Epithelial cell of esophagus (primary cell): ENCODE results near the gene MPDZ.

ENCODE experiments used
- DNase-seq: peaks from one replicate; pipeline ENCODE4 v3.0.0; 2010; ENCODE audit warnings: low read depth
- H3K4me3 ChIP-seq: 2 replicates; pipeline ENCODE4 v1.5.1; 2011; ENCODE audit warnings: mild to moderate bottlenecking, low read length, control low read depth
- CTCF ChIP-seq: IDR thresholded peaks from 2 replicates; pipeline ENCODE4 v1.5.1; 2011; ENCODE audit warnings: low read depth, mild to moderate bottlenecking, low read length, control low read depth, inconsistent platforms; ENCODE audit not compliant: insufficient read depth; ENCODE audit errors: missing control alignments

The MPDZ gene

GRCh38 chr9:13113751-13114150 is 165.7 kb downstream of the MPDZ start:
- peak; percentile 36 for DNase-seq
- no peak for TF ChIP-seq CTCF
- no peak overlapping the region for H3K4me3 ChIP-seq

- H3K4me3 ChIP-seq: no peak overlapping the region
- TF ChIP-seq CTCF: no peak
- DNase-seq: peak; percentile 24
Measured at GRCh38 chr9:13113216-13113615, 166.3 kb downstream of the MPDZ start.

DNA sequence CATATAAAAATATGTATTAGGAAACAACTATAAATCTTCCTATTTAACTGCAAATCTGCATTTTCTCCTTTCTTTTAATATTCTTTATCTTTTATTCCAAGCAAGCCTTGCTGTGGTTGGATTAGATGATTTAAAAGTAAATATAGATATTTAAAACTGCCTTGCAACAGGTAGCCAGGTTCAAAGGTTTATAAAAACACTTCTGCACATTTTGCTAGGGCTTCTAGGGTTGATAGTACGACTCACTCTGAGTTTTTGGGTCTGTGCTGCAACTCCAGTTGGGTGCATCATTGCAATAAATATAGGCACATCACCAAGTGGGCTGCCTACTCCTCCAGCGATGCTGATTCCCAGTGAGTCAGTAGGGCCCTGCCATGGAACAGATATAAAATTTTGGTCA is 167.7 kb downstream of the MPDZ start:
- H3K4me3 ChIP-seq: no peak overlapping the region
- no peak for DNase-seq
- no peak for TF ChIP-seq CTCF

DNA sequence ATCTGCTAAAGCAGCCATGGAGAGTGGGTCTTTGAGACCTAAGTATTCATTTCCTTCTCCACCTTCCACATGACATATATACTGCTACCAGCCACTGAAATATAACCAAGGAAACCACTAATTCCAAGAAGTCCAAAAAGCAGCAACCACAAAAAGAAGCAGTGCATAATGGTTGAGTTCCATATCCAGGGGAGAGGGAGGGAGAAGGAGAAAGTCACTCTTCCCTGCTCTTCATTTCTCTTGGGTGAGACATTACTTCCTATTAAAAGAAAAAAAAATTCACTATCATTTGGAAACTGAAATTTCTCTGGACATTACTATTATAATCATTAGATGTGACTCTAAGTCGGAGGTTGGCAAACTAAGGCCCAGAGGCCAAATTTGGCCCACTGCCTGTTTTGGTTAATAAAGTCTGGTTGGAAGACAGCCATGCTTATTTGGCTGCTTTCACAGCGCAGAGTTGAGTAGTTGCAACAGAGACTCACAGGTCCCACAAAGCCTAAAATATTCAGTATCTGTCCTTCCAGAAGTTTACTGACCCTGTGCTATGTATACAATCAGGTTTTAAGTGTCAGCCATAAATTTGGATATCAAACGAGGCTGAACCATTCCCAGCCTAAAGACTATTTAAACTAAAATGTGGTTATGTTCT is 168.6 kb downstream of the MPDZ start:
- TF ChIP-seq CTCF: no peak
- DNase-seq: no peak
- H3K4me3 ChIP-seq: no peak overlapping the region

DNA sequence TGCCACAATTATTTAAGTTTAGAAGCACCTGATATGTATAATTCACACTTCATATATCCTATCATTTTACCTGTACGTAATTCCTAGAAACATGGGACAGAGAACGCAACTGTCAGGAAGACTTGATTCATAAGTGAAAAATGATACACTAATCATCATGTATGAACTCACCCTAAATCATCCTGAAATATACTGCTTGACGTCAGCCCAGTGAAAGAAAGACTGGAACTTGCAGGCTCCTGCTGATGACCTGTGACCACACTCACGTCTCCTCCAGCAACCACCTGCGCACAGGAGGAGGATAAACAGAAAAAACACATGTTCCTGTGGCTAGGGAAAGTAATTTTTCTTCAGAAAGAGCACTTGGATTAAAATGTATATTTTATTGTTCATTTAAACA is 169.7 kb downstream of the MPDZ start:
- no peak overlapping the region for H3K4me3 ChIP-seq
- TF ChIP-seq CTCF: no peak
- peak; percentile 92 for DNase-seq

GRCh38 chr9:13107008-13107407 is 172.5 kb downstream of the MPDZ start:
- TF ChIP-seq CTCF: no peak
- no peak for DNase-seq
- H3K4me3 ChIP-seq: no peak overlapping the region

DNA sequence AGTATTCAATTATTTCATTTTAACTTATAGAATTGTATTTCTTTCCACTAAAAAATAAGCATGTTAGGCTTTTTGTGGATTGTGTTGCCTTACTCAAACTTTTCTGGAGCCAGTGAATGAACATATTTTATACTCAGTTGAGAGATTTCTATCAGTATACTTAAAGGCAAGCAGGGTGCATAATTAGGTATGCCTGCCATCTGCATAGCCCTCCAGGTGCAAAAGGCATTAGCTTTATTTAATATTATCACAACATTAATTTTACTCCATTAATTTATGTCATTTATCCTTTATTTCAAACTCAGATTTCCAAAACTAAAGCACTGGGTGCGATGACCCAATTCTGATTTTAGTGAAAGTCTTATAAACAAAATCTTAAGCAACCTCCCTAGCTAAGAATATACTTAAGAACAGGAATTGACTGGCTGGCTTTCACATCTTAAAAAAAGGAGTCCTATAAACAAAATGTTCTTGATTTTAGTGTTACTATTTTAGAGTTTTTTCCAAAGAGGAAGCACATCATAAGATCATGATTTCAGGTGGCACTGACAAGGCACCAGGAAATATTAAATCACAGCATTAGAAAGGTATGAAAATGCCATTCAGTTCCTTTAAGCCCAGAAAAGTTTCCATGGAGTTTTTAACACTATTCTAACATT is 178.4 kb downstream of the MPDZ start:
- DNase-seq: no peak
- H3K4me3 ChIP-seq: no peak overlapping the region
- TF ChIP-seq CTCF: no peak
